Liver (tissue), 9 donors: ENCODE measurements around the gene TTC34. TPM values are rescaled to one million over a fixed set of nuclear protein-coding genes. Genes with fewer than 3 reads are reported as not detected.

Source experiments
- DNase-seq: peaks from one replicate; pipeline ENCODE4 v3.0.0-alpha.2; 2017; ENCODE audit warnings: low spot score
- H3K27ac ChIP-seq, 2 donors: one replicate each; pipeline ENCODE4 v1.7.0; 2013; ENCODE audit warnings: inconsistent platforms in 2 of 2, low read length in 2 of 2, control low read depth in 1 of 2, low read depth in 1 of 2, mild to moderate bottlenecking in 1 of 2
- H3K27me3 ChIP-seq, 4 donors: one replicate each; pipeline versions ENCODE4 v1.6.1 to v1.7.0; 2013; ENCODE audit warnings: low read length in 3 of 4, inconsistent platforms in 1 of 4, mild to moderate bottlenecking in 1 of 4, moderate library complexity in 1 of 4; ENCODE audit not compliant: control insufficient read depth in 4 of 4, insufficient read depth in 4 of 4
- H3K36me3 ChIP-seq, 4 donors: one replicate each; pipeline versions ENCODE4 v1.6.1 to v1.7.0; 2013; ENCODE audit warnings: low read length in 3 of 4, mild to moderate bottlenecking in 3 of 4, low read depth in 1 of 4, moderate library complexity in 1 of 4; ENCODE audit not compliant: control insufficient read depth in 4 of 4, insufficient read depth in 3 of 4
- H3K4me1 ChIP-seq, 4 donors: one replicate each; pipeline versions ENCODE4 v1.6.1 to v1.7.0; 2013; ENCODE audit warnings: low read length in 3 of 4, mild to moderate bottlenecking in 3 of 4, moderate library complexity in 1 of 4; ENCODE audit not compliant: control insufficient read depth in 4 of 4, insufficient read depth in 4 of 4
- H3K4me3 ChIP-seq, 3 donors: one replicate each; pipeline versions ENCODE4 v1.6.1 to v1.7.0; 2013; ENCODE audit warnings: low read length in 3 of 3, control low read depth in 1 of 3, low read depth in 1 of 3, mild to moderate bottlenecking in 1 of 3
- H3K9ac ChIP-seq, 2 donors: one replicate each; pipeline ENCODE4 v1.7.0; 2013; ENCODE audit warnings: low read length in 2 of 2, mild to moderate bottlenecking in 2 of 2, moderate library complexity in 2 of 2, control low read depth in 1 of 2, low read depth in 1 of 2
- H3K9me3 ChIP-seq, 4 donors: one replicate each; pipeline versions ENCODE4 v1.6.1 to v1.7.0; 2013; ENCODE audit warnings: low read length in 3 of 4; ENCODE audit not compliant: control insufficient read depth in 4 of 4
- EGR1 ChIP-seq, 2 donors: IDR thresholded peaks; 2 replicates each; pipeline ENCODE4 v1.6.1; 2016 to 2018; ENCODE audit warnings: antibody characterized with exemption in 2 of 2, low read depth in 2 of 2
- FOXA1 ChIP-seq: IDR thresholded peaks from 2 replicates; pipeline ENCODE4 v1.6.1; 2016; ENCODE audit warnings: antibody characterized with exemption
- FOXA2 ChIP-seq: IDR thresholded peaks from 2 replicates; pipeline ENCODE4 v1.6.1; 2016; ENCODE audit warnings: antibody characterized with exemption
- GABPA ChIP-seq, 2 donors: IDR thresholded peaks in 1 of 2; conservative IDR thresholded peaks in 1 of 2; 2 replicates each; pipeline ENCODE4 v1.6.1; 2016; ENCODE audit warnings: antibody characterized with exemption in 2 of 2, mild to moderate bottlenecking in 1 of 2, moderate library complexity in 1 of 2
- HNF4A ChIP-seq, 2 donors: conservative IDR thresholded peaks; 2 replicates each; pipeline ENCODE4 v1.6.1; 2016; ENCODE audit warnings: antibody characterized with exemption in 2 of 2, mild to moderate bottlenecking in 2 of 2
- HNF4G ChIP-seq: IDR thresholded peaks from 2 replicates; pipeline ENCODE4 v1.6.1; 2016; ENCODE audit warnings: antibody characterized with exemption
- JUND ChIP-seq, 2 donors: IDR thresholded peaks; 2 replicates each; pipeline ENCODE4 v1.6.1; 2016; ENCODE audit warnings: antibody characterized with exemption in 2 of 2
- NR2F2 ChIP-seq: IDR thresholded peaks from 2 replicates; pipeline ENCODE4 v1.6.1; 2016; ENCODE audit warnings: antibody characterized with exemption
- RAD21 ChIP-seq, 2 donors: IDR thresholded peaks; 2 replicates each; pipeline ENCODE4 v1.6.1; 2016; ENCODE audit warnings: antibody characterized with exemption in 2 of 2, mild to moderate bottlenecking in 2 of 2
- RXRA ChIP-seq, 2 donors: IDR thresholded peaks; 2 replicates each; pipeline ENCODE4 v1.6.1; 2017 to 2018; ENCODE audit warnings: antibody characterized with exemption in 2 of 2, mild to moderate bottlenecking in 1 of 2
- SP1 ChIP-seq: IDR thresholded peaks from 2 replicates; pipeline ENCODE4 v1.6.1; 2018; ENCODE audit warnings: antibody characterized with exemption, mild to moderate bottlenecking
- TAF1 ChIP-seq: conservative IDR thresholded peaks from 2 replicates; pipeline ENCODE4 v1.6.1; 2016; ENCODE audit warnings: antibody characterized with exemption, mild to moderate bottlenecking
- YY1 ChIP-seq: IDR thresholded peaks from 2 replicates; pipeline ENCODE4 v1.6.1; 2016; ENCODE audit warnings: antibody characterized with exemption, mild to moderate bottlenecking
- WGBS: extraction: QIAGEN DNeasy Blood & Tissue Kit; methylation state at CpG from one replicate; pipeline ENCODE4 v1.1.7; 2013; 5-methylcytosine and 5-hydroxymethylcytosine counted together
- polyA plus RNA-seq, 2 donors: library from polyadenylated mRNA; stranded (reverse) in 1 of 2; unstranded in 1 of 2; fragments of 200-250 nt in 1 of 2; fragments of >200 nt in 1 of 2; fragmentation: Nextera tagmentation in 1 of 2; extraction: Ambion mirVana in 1 of 2; gene quantifications; one replicate each; pipeline versions ENCODE4 v1.2.1 to v1.2.3, GENCODE V29; 2013 to 2015
- total RNA-seq, 2 donors: library from RNA; depleted of rRNA; stranded (reverse); fragments of >200 nt; gene quantifications; one replicate each; pipeline ENCODE4 v1.2.3, GENCODE V29; 2014
- TF ChIP-seq, protein P1 (sequence below): IDR thresholded peaks from 2 replicates; pipeline ENCODE4 v1.6.1; 2016; ENCODE audit warnings: antibody characterized with exemption
- TF ChIP-seq, protein P2 (sequence below): fragments of 150-350 bp; IDR thresholded peaks from 2 replicates; pipeline ENCODE4 v1.5.1; 2017; ENCODE audit warnings: improper control_type of control experiment, low read depth, low read length; ENCODE audit not compliant: missing input control
- TF ChIP-seq, protein P3 (sequence below): IDR thresholded peaks from 2 replicates; pipeline ENCODE4 v1.6.1; 2016; ENCODE audit warnings: antibody characterized with exemption, mild to moderate bottlenecking
- TF ChIP-seq, protein P4 (sequence below): IDR thresholded peaks from 2 replicates; pipeline ENCODE4 v1.6.1; 2016; ENCODE audit warnings: antibody characterized with exemption
- TF ChIP-seq, protein P5 (sequence below): IDR thresholded peaks from 2 replicates; pipeline ENCODE4 v1.6.1; 2016; ENCODE audit warnings: antibody characterized with exemption
- donor health status: healthy.
- donor health status: healthy.
- donor health status: healthy.
- donor health status: healthy.
- donor health status: healthy.

TTC34 gene
- total and polyA plus RNA-seq, 4 donors, result 0.01 to 0.25 (median 0.08) TPM; not detected in 1

DNA sequence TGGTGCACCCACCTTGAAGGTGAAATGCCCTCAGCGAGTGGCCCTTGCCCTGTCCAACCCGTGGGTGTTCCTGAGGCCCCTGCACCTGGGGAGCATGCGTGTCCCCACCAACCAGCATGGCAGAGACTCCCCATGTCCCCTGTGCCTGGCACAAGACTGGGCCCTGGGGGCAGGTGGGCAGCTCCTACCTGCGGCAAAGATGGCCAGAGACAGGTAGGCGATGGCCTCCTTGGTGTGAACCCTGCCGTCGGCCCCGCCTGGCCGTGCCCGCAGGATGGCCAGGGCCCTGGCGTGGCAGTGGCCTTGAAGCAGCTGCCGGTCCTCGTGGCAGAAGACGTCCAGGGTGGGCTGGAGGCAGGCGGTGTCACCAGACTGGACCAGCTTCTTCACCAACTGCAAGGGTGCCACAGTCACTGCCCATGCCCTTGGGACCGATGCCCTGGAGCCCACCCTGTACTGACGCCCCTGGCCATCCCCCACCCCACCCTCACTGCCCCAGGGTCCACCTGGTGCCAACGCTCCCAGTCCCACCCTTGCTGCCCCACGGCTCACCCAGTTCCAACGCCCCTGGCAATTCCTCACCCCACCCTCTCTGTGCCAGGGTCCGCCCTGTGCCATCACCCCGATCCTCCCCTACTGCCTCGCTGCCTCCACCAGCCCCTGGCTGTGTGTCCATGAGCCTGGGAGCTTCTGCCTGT, 15.7 kb downstream of the TTC34 start:
- 85% methylated on average over 23 of the region's 23 CpGs for WGBS
- Histone ChIP-seq H3K4me3 (no peak overlapping the region), H3K27ac (no peak overlapping the region), H3K9ac (no peak overlapping the region), H3K4me1 (no peaks in the 10 kb centered on the region), H3K9me3 (peaks cover 2 to 10% (median 3%) of the 10 kb centered on the region in 4 donors), H3K27me3 (peaks cover 0 to 11% (median under 1%) of the 10 kb centered on the region in 4 donors), H3K36me3 (no peaks in the 10 kb centered on the region)
- TF ChIP-seq JUND (IDR thresholded peaks at IDR 0.05), result no peak
- TF ChIP-seq, protein P1, sequence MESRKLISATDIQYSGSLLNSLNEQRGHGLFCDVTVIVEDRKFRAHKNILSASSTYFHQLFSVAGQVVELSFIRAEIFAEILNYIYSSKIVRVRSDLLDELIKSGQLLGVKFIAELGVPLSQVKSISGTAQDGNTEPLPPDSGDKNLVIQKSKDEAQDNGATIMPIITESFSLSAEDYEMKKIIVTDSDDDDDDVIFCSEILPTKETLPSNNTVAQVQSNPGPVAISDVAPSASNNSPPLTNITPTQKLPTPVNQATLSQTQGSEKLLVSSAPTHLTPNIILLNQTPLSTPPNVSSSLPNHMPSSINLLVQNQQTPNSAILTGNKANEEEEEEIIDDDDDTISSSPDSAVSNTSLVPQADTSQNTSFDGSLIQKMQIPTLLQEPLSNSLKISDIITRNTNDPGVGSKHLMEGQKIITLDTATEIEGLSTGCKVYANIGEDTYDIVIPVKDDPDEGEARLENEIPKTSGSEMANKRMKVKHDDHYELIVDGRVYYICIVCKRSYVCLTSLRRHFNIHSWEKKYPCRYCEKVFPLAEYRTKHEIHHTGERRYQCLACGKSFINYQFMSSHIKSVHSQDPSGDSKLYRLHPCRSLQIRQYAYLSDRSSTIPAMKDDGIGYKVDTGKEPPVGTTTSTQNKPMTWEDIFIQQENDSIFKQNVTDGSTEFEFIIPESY, result no peak
- TF ChIP-seq GABPA (IDR thresholded peaks at IDR 0.05 in 1 of 2, conservative IDR thresholded peaks at IDR 0.05 in 1 of 2), result no peak
- TF ChIP-seq, protein P2, sequence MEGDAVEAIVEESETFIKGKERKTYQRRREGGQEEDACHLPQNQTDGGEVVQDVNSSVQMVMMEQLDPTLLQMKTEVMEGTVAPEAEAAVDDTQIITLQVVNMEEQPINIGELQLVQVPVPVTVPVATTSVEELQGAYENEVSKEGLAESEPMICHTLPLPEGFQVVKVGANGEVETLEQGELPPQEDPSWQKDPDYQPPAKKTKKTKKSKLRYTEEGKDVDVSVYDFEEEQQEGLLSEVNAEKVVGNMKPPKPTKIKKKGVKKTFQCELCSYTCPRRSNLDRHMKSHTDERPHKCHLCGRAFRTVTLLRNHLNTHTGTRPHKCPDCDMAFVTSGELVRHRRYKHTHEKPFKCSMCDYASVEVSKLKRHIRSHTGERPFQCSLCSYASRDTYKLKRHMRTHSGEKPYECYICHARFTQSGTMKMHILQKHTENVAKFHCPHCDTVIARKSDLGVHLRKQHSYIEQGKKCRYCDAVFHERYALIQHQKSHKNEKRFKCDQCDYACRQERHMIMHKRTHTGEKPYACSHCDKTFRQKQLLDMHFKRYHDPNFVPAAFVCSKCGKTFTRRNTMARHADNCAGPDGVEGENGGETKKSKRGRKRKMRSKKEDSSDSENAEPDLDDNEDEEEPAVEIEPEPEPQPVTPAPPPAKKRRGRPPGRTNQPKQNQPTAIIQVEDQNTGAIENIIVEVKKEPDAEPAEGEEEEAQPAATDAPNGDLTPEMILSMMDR, result no peak
- TF ChIP-seq RXRA (IDR thresholded peaks at IDR 0.05), result no peak
- TF ChIP-seq YY1, result no peak
- no peak for TF ChIP-seq FOXA1
- no peak for TF ChIP-seq FOXA2
- TF ChIP-seq, protein P3, sequence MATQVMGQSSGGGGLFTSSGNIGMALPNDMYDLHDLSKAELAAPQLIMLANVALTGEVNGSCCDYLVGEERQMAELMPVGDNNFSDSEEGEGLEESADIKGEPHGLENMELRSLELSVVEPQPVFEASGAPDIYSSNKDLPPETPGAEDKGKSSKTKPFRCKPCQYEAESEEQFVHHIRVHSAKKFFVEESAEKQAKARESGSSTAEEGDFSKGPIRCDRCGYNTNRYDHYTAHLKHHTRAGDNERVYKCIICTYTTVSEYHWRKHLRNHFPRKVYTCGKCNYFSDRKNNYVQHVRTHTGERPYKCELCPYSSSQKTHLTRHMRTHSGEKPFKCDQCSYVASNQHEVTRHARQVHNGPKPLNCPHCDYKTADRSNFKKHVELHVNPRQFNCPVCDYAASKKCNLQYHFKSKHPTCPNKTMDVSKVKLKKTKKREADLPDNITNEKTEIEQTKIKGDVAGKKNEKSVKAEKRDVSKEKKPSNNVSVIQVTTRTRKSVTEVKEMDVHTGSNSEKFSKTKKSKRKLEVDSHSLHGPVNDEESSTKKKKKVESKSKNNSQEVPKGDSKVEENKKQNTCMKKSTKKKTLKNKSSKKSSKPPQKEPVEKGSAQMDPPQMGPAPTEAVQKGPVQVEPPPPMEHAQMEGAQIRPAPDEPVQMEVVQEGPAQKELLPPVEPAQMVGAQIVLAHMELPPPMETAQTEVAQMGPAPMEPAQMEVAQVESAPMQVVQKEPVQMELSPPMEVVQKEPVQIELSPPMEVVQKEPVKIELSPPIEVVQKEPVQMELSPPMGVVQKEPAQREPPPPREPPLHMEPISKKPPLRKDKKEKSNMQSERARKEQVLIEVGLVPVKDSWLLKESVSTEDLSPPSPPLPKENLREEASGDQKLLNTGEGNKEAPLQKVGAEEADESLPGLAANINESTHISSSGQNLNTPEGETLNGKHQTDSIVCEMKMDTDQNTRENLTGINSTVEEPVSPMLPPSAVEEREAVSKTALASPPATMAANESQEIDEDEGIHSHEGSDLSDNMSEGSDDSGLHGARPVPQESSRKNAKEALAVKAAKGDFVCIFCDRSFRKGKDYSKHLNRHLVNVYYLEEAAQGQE, result no peak
- TF ChIP-seq, protein P4, sequence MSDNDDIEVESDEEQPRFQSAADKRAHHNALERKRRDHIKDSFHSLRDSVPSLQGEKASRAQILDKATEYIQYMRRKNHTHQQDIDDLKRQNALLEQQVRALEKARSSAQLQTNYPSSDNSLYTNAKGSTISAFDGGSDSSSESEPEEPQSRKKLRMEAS, result no peak
- TF ChIP-seq, protein P5, sequence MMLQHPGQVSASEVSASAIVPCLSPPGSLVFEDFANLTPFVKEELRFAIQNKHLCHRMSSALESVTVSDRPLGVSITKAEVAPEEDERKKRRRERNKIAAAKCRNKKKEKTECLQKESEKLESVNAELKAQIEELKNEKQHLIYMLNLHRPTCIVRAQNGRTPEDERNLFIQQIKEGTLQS, result no peak
- no peak for TF ChIP-seq TAF1
- TF ChIP-seq HNF4G, result no peak
- no peak for TF ChIP-seq HNF4A (conservative IDR thresholded peaks at IDR 0.05)
- TF ChIP-seq NR2F2, result no peak
- no peak for TF ChIP-seq EGR1 (IDR thresholded peaks at IDR 0.05; ENCODE audit: low read depth in 2 of 2)
- no peak for TF ChIP-seq RAD21 (IDR thresholded peaks at IDR 0.05)
- TF ChIP-seq SP1, result no peak
- no peak for DNase-seq
